ENCODE data around the gene GUCY2F.

GUCY2F gene

DNA sequence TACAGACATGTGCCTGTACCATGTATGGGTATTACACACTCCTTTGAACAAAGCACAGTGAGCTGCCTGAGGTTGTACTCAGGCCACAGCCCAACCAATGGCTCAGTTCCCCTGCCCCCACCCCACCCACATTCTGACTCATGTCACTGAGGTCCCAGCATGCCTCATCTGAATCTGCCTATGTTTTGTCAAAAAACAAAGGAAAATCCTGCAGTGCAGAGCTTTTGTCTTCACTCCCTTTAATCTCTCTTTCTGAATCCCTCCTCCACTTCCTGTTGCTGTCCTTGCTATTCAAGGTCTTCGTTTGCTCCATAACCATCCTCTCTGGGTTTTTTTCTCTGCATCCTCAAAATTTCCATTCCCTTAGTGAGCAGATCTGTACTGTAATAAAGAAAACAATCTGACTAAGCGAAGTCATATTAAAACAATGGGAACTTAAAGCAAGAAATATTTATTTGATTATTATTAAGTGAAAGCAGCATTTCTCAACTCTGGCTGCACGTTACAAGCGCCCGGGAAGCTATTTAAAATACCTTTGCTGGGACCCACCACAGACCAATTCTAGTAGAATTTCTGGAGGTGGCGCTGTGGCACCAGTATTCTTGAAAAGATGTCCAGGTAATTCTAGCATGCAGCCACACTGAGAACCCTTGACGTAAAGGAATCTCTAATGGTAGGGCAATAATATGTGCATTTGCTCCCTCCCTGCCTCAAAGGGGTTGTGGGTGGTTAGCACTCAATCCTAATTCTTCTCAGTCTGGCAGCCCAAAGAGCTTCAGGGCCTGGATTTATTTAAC, 8.7 kb downstream of the GUCY2F start:
- peaks cover 12% of the 10 kb centered on the region for H3K4me1 Mint-ChIP-seq
- TF ChIP-seq, protein P1, sequence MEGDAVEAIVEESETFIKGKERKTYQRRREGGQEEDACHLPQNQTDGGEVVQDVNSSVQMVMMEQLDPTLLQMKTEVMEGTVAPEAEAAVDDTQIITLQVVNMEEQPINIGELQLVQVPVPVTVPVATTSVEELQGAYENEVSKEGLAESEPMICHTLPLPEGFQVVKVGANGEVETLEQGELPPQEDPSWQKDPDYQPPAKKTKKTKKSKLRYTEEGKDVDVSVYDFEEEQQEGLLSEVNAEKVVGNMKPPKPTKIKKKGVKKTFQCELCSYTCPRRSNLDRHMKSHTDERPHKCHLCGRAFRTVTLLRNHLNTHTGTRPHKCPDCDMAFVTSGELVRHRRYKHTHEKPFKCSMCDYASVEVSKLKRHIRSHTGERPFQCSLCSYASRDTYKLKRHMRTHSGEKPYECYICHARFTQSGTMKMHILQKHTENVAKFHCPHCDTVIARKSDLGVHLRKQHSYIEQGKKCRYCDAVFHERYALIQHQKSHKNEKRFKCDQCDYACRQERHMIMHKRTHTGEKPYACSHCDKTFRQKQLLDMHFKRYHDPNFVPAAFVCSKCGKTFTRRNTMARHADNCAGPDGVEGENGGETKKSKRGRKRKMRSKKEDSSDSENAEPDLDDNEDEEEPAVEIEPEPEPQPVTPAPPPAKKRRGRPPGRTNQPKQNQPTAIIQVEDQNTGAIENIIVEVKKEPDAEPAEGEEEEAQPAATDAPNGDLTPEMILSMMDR (IDR thresholded peaks at IDR 0.05; ENCODE audit: unreplicated experiment in 3 of 3): peak; percentile 38 to 55 (median 49)
- H3K4me3 Mint-ChIP-seq: peak overlapping the region in 1 of 3 experiments; percentile 26
- H3K27ac Mint-ChIP-seq: peak overlapping the region; percentile 54 to 94 (median 72)
- no peaks in the 10 kb centered on the region for H3K36me3 Mint-ChIP-seq (ENCODE audit: low read depth)
- H3K27me3 Mint-ChIP-seq (ENCODE audit: low read depth): no peaks in the 10 kb centered on the region
- no peaks in the 10 kb centered on the region for H3K9me3 Mint-ChIP-seq

DNA sequence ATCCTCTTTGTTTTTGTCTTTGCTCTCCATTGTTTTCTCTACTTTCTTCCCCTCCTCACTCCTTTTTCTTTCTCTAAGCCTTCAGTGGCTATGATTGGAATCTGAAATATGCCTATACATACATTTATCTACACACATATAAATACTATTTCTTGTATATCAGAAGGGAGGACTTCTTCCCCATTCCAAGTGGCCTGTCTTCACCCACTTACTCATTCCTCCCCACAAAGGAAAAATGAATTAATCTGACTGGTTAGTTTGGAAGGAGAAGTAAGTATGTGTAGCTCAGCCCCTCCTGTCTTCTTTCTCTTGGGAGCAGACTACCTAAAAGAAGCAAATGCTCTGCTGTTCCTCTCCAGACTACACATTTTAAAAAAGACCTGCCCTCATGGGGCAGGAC, 17.7 kb downstream of the GUCY2F start:
- TF ChIP-seq, protein P1 (IDR thresholded peaks at IDR 0.05; ENCODE audit: unreplicated experiment in 3 of 3): no peak
- H3K27ac Mint-ChIP-seq: peak overlapping the region in 1 of 3 experiments; percentile 60
- H3K27me3 Mint-ChIP-seq (ENCODE audit: low read depth): no peaks in the 10 kb centered on the region
- peaks cover 2% of the 10 kb centered on the region for H3K9me3 Mint-ChIP-seq
- H3K36me3 Mint-ChIP-seq (ENCODE audit: low read depth): no peaks in the 10 kb centered on the region
- H3K4me1 Mint-ChIP-seq: no peaks in the 10 kb centered on the region
- no peak overlapping the region for H3K4me3 Mint-ChIP-seq

DNA sequence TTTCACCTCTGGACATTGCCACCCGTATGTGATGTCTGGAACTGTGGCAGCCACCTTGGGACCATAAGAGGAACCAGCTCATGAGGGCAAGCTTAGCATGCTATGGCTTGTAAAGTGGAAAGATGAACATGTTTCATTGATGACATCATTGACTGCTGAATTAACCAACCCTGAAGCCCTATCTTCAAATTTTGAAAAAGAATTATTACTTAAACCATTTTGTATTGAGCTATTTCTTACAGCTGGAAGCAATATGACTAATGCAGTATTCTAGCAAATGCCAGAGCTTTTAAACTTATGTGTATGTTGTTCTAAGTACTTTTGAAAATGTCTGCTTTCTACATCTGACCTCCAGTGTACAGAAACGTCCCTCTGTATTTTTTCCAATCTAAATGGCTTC, 18.1 kb downstream of the GUCY2F start:
- Mint-ChIP-seq H3K4me1 (no peaks in the 10 kb centered on the region), H3K36me3 (ENCODE audit: low read depth) (no peaks in the 10 kb centered on the region)

DNA sequence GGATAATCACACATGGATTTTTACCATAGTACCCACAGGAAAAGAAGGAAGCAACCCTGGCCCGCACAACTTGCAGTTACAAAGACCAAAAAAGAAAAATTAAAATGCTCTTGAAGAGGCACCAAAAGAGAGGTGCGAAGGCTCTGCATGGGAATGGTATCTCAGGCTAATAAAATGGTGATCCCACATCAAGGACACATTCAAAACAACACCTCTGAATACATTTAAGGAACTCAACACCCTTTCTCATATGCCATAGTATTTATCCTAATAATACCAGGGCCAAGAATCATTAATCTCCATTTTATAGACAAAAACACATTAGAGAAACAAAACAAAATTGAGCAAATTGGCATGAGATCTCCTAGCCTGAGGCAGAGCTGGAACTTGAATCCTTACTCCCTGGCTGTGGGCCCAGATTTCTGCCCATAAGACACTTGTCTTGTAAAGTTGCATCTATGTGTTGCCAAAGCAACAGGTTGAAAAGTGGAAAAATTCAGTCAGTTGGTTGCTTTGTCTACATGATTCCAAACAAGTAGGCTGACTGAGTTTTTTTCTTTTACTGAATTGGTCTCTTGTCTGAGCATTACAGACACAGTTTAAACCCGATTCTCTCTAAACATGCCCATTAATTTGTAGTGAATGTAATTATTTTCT, 33.5 kb downstream of the GUCY2F start:
- Mint-ChIP-seq H3K27me3 (ENCODE audit: low read depth) (no peaks in the 10 kb centered on the region), H3K4me1 (no peaks in the 10 kb centered on the region), H3K4me3 (no peak overlapping the region), H3K36me3 (ENCODE audit: low read depth) (no peaks in the 10 kb centered on the region), H3K27ac (no peak overlapping the region), H3K9me3 (peaks cover 2% of the 10 kb centered on the region)
- TF ChIP-seq, protein P1 (IDR thresholded peaks at IDR 0.05; ENCODE audit: unreplicated experiment in 3 of 3): no peak

More for the DNA sequence above, 18.1 kb downstream of the GUCY2F start:
- no peak overlapping the region for H3K4me3 Mint-ChIP-seq
- peaks cover 2% of the 10 kb centered on the region for H3K9me3 Mint-ChIP-seq
- TF ChIP-seq, protein P1 (IDR thresholded peaks at IDR 0.05; ENCODE audit: unreplicated experiment in 3 of 3): no peak
- no peaks in the 10 kb centered on the region for H3K27me3 Mint-ChIP-seq (ENCODE audit: low read depth)
- peak overlapping the region in 1 of 3 experiments; percentile 60 for H3K27ac Mint-ChIP-seq

DNA sequence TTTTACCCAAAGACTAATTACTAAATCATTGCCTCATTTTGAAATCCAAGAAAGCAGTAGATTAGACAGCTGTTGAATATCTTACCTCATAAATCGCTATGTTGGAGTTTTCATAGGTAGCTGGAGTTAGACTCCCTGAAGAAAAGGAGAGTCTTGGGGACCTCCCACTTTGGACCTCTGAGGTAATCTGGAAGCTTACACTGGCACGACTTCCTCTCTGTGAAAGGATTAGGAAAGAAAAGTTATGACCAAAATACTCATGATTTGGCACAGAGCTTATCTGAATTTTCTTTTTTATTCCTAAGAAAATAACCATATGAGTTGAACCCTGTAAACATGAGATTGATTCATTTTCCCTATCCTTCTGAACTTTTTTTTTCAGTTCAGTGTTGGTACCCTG, 40.6 kb downstream of the GUCY2F start:
- Mint-ChIP-seq H3K36me3 (ENCODE audit: low read depth) (no peaks in the 10 kb centered on the region), H3K27me3 (ENCODE audit: low read depth) (no peaks in the 10 kb centered on the region), H3K9me3 (peaks cover 8% of the 10 kb centered on the region), H3K27ac (no peak overlapping the region), H3K4me1 (peaks cover 8% of the 10 kb centered on the region), H3K4me3 (no peak overlapping the region)
- TF ChIP-seq, protein P1 (IDR thresholded peaks at IDR 0.05; ENCODE audit: unreplicated experiment in 3 of 3): no peak
